GM23248 (cell line): ENCODE measurements around the gene CLIC5.

Source experiments
- EZH2 ChIP-seq: fragments of 200-600 bp; sonication (generic); IDR thresholded peaks from 2 replicates; pipeline ENCODE4 v1.6.1; 2018; ENCODE audit warnings: antibody characterized with exemption, mild to moderate bottlenecking; ENCODE audit not compliant: insufficient read depth, poor library complexity, severe bottlenecking
- EZH2phosphoT487 ChIP-seq: fragments of 200-600 bp; sonication (generic); IDR thresholded peaks from 2 replicates; pipeline ENCODE4 v1.6.1; 2018; ENCODE audit warnings: antibody characterized with exemption, moderate library complexity, mild to moderate bottlenecking, low read depth; ENCODE audit not compliant: insufficient read depth

- TF ChIP-seq EZH2phosphoT487 (no peak), EZH2 (no peak)
These were observed 41.1 kb downstream of the CLIC5 start for GRCh38 chr6:45974596-45974995.
